Esophagus (tissue), 2 donors: ENCODE data around the gene MTCL3.
"Not testable (repeated sequence)": the region's sequence is repeated elsewhere in the genome, so short reads cannot be mapped to it uniquely, and the experiment has no call there.

Experiments
- H3K27ac ChIP-seq, 2 donors: one replicate each; pipeline ENCODE4 v1.5.1; 2013; ENCODE audit warnings: low read depth in 2 of 2, mild to moderate bottlenecking in 2 of 2, inconsistent platforms in 1 of 2, low read length in 1 of 2, moderate library complexity in 1 of 2
- H3K27me3 ChIP-seq, 2 donors: one replicate each; pipeline ENCODE4 v1.6.1; 2013; ENCODE audit warnings: low read length in 2 of 2, control low read depth in 1 of 2, mild to moderate bottlenecking in 1 of 2; ENCODE audit not compliant: insufficient read depth in 2 of 2, control insufficient read depth in 1 of 2
- H3K36me3 ChIP-seq, 2 donors: one replicate each; pipeline ENCODE4 v1.6.1; 2013; ENCODE audit warnings: low read length in 1 of 2; ENCODE audit not compliant: control insufficient read depth in 2 of 2, insufficient read depth in 2 of 2
- H3K4me1 ChIP-seq, 2 donors: one replicate each; pipeline ENCODE4 v1.6.1; 2013; ENCODE audit warnings: low read length in 1 of 2; ENCODE audit not compliant: control insufficient read depth in 2 of 2, insufficient read depth in 2 of 2
- H3K4me3 ChIP-seq, 2 donors: one replicate each; pipeline ENCODE4 v1.5.1; 2013; ENCODE audit warnings: low read length in 2 of 2, mild to moderate bottlenecking in 2 of 2, low read depth in 1 of 2, moderate library complexity in 1 of 2
- H3K9me3 ChIP-seq, 2 donors: one replicate each; pipeline ENCODE4 v1.6.1; 2013; ENCODE audit warnings: mild to moderate bottlenecking in 2 of 2, low read depth in 1 of 2, low read length in 1 of 2, moderate library complexity in 1 of 2; ENCODE audit not compliant: control insufficient read depth in 2 of 2, insufficient read depth in 1 of 2
- WGBS, 2 donors: extraction: QIAGEN DNeasy Blood & Tissue Kit; methylation state at CpG; one replicate each; pipeline ENCODE4 v1.1.7; 2013; 5-methylcytosine and 5-hydroxymethylcytosine counted together
- donor health status: healthy with polysubstance abuse.
- donor health status: Bipolar disorder and iron deficiency.

The MTCL3 gene

DNA sequence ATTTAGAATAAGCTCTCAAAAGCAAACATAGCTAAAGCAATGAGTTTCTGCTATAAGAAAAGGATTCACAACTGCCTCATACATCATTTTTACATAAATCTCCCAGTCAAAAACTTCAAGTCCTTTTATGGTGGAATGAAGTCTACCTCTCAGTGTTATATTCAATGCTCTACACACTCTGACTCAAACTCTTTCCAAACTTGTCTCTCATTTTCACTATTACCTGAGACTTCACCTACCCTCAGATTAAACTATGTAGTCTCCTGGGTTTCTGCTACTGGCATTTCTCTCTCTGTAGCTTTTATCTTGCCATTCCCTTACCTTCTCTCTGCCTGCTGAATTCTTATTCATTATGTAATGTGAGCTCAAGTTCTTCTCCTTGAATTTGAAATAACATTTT lies 71.4 kb downstream of the MTCL3 start:
- Histone ChIP-seq H3K27ac (no peak overlapping the region), H3K27me3 (no peaks in the 10 kb centered on the region), H3K36me3 (no peaks in the 10 kb centered on the region), H3K9me3 (no peaks in the 10 kb centered on the region), H3K4me1 (no peaks in the 10 kb centered on the region), H3K4me3 (no peak overlapping the region)

DNA sequence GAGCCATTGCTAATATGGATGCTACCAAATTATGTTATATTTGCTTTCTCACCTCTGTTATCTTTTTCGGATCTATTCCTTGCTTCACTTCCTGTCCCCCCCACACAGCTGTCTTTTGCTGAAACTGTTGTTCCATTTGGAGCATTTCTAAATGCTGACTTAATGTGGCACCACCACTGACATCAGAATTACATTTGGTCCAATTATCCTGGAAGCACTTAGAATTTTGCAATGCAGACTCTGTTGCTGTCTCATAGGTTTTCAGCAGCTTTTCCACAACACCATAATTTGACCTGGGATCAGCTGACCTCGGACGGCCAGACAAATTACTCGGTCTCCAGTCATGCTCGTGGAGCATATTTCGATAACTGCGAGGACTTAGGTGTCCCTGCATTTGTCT lies 72.8 kb downstream of the MTCL3 start:
- H3K36me3 ChIP-seq, result no peaks in the 10 kb centered on the region

DNA sequence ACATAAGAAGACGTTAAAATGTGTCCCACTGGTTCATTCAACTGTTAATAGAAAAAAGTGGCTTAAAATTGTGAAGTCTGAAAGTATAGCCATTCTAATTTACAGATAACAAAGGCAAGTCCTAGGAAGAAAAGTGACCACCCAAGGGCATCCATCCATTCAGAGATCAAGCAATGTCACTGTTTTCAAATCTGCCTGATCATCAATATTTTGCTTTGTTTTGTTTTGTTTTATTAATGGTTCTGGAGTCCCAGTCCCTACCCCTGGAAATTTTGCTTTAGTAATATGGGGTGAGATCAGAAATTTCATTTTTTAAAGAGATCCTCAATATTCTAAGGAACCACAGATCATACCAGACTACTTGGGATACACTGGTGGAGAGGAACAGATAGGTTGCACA lies 77.3 kb downstream of the MTCL3 start:
- 68 to 77% methylated on average over 1 of the region's 1 CpG for WGBS, 2 donors
- no peak overlapping the region for H3K4me3 ChIP-seq
- no peaks in the 10 kb centered on the region for H3K9me3 ChIP-seq
- no peaks in the 10 kb centered on the region for H3K27me3 ChIP-seq
- no peaks in the 10 kb centered on the region for H3K4me1 ChIP-seq
- no peak overlapping the region for H3K27ac ChIP-seq
- H3K36me3 ChIP-seq, result no peaks in the 10 kb centered on the region

More for the DNA sequence above, 72.8 kb downstream of the MTCL3 start:
- Histone ChIP-seq H3K4me3 (no peak overlapping the region), H3K9me3 (no peaks in the 10 kb centered on the region), H3K27me3 (no peaks in the 10 kb centered on the region), H3K4me1 (no peaks in the 10 kb centered on the region), H3K27ac (no peak overlapping the region)
- WGBS, 2 donors, result 93% methylated on average over 7 of the region's 7 CpGs

DNA sequence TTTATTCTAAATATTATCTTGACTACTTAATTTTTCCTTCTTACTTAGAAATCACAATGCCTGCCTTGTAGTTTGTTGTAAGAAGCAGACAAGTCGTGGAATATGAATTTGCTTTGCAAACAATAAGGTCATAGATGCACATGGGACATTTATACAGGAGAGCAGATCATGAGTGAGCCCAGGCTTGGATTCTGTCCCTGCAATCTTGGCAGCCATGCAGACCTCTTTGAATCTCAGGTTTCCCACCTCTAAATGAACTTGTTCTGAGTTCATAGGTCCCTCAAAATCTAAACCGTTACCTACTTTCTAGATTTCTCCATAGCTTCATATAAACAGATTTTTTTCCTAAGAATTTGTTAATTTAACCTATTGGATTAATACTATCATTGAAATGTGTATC lies 79.4 kb downstream of the MTCL3 start:
- no peak overlapping the region for H3K27ac ChIP-seq
- no peak overlapping the region for H3K4me3 ChIP-seq
- no peaks in the 10 kb centered on the region for H3K4me1 ChIP-seq
- WGBS, 2 donors, result 28 to 37% methylated on average over 2 of the region's 2 CpGs
- H3K36me3 ChIP-seq, result no peaks in the 10 kb centered on the region
- H3K27me3 ChIP-seq, result no peaks in the 10 kb centered on the region
- H3K9me3 ChIP-seq, result no peaks in the 10 kb centered on the region

DNA sequence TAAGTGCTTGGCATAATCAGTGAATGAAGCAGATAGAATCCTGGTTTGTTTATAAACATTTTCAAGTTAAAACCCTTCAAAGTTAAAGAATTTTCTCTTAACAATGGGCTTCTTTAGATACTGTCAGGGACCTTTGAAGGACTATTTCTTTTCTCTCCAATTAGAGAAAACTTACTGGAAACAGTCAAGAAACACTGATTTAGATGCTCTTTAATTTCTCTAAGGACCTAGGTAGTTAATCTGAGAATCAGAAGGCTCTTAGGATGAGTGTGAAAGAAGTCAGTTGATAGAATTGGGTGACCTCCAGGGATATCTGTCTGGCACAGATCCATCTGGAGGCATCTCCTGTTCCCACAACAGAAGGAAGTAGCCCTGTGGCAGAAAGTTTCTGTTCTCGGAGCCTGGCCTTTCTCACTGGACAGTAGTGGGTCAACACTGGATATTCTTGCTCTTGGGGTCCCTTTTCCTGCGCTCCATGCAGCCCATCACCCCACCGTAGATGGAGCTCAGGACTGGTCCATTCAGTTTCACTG lies 82.5 kb downstream of the MTCL3 start:
- Histone ChIP-seq H3K9me3 (no peaks in the 10 kb centered on the region), H3K36me3 (no peaks in the 10 kb centered on the region), H3K27ac (no peak overlapping the region), H3K27me3 (no peaks in the 10 kb centered on the region), H3K4me1 (no peaks in the 10 kb centered on the region), H3K4me3 (no peak overlapping the region)
- WGBS, 2 donors, result 69 to 73% methylated on average over 3 of the region's 3 CpGs

DNA sequence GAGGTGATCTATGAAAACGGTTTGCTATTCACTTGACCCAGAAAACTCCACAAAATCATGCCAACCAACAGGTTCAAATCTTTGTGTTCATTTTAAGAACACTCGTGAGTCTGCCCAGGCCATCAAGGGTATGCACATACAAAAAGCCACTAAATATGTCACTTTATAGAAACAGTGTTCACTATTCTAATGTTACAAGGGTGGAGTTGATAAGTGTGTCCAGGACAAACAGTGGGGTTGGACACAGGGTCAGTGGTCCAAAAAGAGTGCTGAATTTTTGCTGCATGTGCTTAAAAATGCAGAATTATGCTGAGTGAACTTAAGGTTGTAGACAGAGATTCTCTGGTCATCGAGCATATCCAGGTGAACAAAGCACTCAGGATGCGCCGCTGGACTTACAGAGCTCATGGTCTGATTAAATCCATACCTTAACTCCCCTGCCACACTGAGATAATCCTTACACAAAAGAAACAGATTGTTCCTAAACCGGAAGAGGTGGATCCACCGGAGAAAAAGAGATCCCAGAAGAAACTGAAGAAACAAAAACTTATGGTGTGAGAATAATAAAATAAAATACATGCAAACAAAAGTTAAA lies 83.4 kb downstream of the MTCL3 start:
- H3K9me3 ChIP-seq, result no peaks in the 10 kb centered on the region
- no peaks in the 10 kb centered on the region for H3K36me3 ChIP-seq
- no peaks in the 10 kb centered on the region for H3K27me3 ChIP-seq
- H3K4me1 ChIP-seq, result no peaks in the 10 kb centered on the region
- H3K27ac ChIP-seq, result no peak overlapping the region
- WGBS, 2 donors, result 78 to 81% methylated on average over 7 of the region's 7 CpGs
- no peak overlapping the region for H3K4me3 ChIP-seq

DNA sequence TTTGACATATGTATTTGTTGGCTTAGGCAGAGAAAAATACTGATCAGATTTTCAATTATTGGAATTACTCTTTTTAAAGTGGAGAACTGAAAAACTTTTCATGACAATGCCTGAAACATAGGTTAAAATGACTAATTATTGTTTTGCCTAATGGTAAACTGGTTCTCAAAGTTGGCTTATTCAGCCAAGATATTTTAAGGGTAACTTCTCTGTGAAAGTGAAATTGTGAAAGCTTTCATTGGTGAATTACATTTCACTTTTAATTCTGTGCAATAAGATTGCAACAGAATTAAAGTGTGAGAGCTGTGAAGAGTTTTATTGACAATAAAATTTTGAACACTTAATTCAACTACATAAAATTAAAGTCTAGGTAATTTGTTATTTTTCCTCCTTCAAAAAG lies 84.5 kb downstream of the MTCL3 start:
- no peak overlapping the region for H3K27ac ChIP-seq
- no peaks in the 10 kb centered on the region for H3K27me3 ChIP-seq
- no peaks in the 10 kb centered on the region for H3K36me3 ChIP-seq
- no peaks in the 10 kb centered on the region for H3K9me3 ChIP-seq
- H3K4me1 ChIP-seq, result no peaks in the 10 kb centered on the region
- H3K4me3 ChIP-seq, result no peak overlapping the region

DNA sequence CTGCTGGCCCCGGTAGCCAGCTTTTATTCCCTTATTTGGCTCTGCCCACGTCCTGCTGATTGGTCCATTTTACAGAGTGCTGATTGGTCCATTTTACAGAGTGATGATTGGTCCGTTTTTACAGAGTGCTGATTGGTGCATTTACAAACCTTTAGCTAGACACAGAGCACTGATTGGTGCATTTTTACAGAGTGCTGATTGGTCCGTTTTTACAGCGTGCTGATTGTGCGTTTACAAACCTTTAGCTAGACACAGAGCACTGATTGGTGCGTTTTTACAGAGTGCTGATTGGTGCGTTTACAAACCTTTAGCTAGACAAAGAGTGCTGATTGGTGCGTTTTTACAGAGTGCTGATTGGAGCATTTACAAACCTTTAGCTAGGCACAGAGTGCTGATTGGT lies 90.6 kb downstream of the MTCL3 start:
- H3K9me3 ChIP-seq, H3K36me3 ChIP-seq, H3K27ac ChIP-seq, H3K27me3 ChIP-seq, H3K4me1 ChIP-seq, H3K4me3 ChIP-seq: not testable (repeated sequence)
- 86 to 87% methylated on average over 9 of the region's 9 CpGs for WGBS, 2 donors

DNA sequence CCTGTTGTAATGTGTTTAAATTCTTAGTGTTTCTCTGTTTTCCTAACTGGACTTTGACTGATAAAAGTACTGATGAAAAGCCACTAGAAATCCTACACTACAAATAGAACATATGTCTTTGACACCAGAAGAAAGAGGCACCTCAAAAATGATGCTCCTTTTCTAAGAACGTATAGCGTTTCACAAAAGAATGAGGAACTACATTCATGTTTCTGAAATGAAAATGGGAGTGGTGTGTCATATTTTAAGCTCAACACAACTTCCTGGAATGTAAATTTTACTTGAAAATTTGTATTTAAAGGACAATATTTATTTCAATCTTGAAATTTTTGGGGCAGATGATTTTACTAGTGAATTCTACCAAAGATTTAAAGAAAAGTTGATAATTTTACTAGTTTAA lies 95.2 kb downstream of the MTCL3 start:
- no peaks in the 10 kb centered on the region for H3K36me3 ChIP-seq
- no peaks in the 10 kb centered on the region for H3K27me3 ChIP-seq
- 53 to 54% methylated on average over 2 of the region's 2 CpGs for WGBS, 2 donors
- no peaks in the 10 kb centered on the region for H3K9me3 ChIP-seq
- no peak overlapping the region for H3K27ac ChIP-seq
- H3K4me1 ChIP-seq, result no peaks in the 10 kb centered on the region
- no peak overlapping the region for H3K4me3 ChIP-seq
